H1 (cell line): Measurements from ENCODE around the gene SLCO4A1. TPM values are rescaled to one million over a fixed set of nuclear protein-coding genes. Genes with fewer than 3 reads are reported as not detected.

ENCODE experiments used
- CTCF ChIA-PET: fragments of 300-600 bp; sonication (Branson Sonifier 250); formaldehyde crosslinking; loops from one replicate; lab custom pipeline; 2021; ENCODE audit not compliant: partially characterized antibody; lab: Charles Lee
- POLR2A ChIA-PET: fragments of 300-600 bp; sonication (Branson Sonifier 250); formaldehyde crosslinking; loops from one replicate; lab custom pipeline; 2021; ENCODE audit warnings: inconsistent platforms; ENCODE audit not compliant: partially characterized antibody; lab: Charles Lee
- DNase-seq, 2 experiments: peaks; one replicate each; pipeline versions ENCODE4 v3.0.0 to v3.0.0-alpha.2; 2010 to 2022; ENCODE audit warnings: low spot score in 2 of 2, low read depth in 1 of 2, mixed read lengths in 1 of 2
- FAIRE-seq: peaks from 2 replicates; lab custom pipeline; 2011; peaks lifted over from hg19 to GRCh38; lab: Jason Lieb, UNC
- H2AFZ ChIP-seq: 2 replicates; pipeline ENCODE4 v1.8.1; 2012; ENCODE audit warnings: low read length, inconsistent platforms
- H2AK5ac ChIP-seq: 2 replicates; pipeline ENCODE4 v1.6.1; 2013; ENCODE audit warnings: low read depth, low read length
- H2BK120ac ChIP-seq: replicated peaks from 2 replicates; pipeline ENCODE3; 2013; ENCODE audit warnings: low read depth, low read length, inconsistent platforms
- H2BK12ac ChIP-seq: 2 replicates; pipeline ENCODE4 v1.6.1; 2013; ENCODE audit warnings: low read depth, low read length
- H2BK15ac ChIP-seq: 2 replicates; pipeline ENCODE4 v1.6.1; 2013; ENCODE audit warnings: low read length
- H2BK20ac ChIP-seq: 2 replicates; pipeline ENCODE4 v1.6.1; 2013; ENCODE audit warnings: low read length
- H2BK5ac ChIP-seq: 2 replicates; pipeline ENCODE4 v1.6.1; 2013; ENCODE audit warnings: low read depth, low read length
- H3K14ac ChIP-seq: 2 replicates; pipeline ENCODE4 v1.6.1; 2013; ENCODE audit warnings: inconsistent platforms; ENCODE audit not compliant: insufficient read length
- H3K18ac ChIP-seq: 2 replicates; pipeline ENCODE4 v1.6.1; 2013; ENCODE audit warnings: low read length; ENCODE audit errors: extremely low read depth
- H3K23ac ChIP-seq: 2 replicates; pipeline ENCODE4 v1.6.1; 2013; ENCODE audit warnings: inconsistent platforms; ENCODE audit not compliant: insufficient read length
- H3K23me2 ChIP-seq: 2 replicates; pipeline ENCODE4 v1.6.1; 2013; ENCODE audit warnings: low read depth, low read length
- H3K27ac ChIP-seq: 2 replicates; pipeline ENCODE4 v1.6.1; 2011; ENCODE audit warnings: low read depth, low read length, inconsistent platforms
- H3K27me3 ChIP-seq, 4 experiments: replicated peaks in 1 of 4; 1 replicate in 1 of 4; 2 replicates in 3 of 4; pipeline versions ENCODE4 v1.6.1 to v1.8.1; 2011 to 2013; ENCODE audit warnings: low read length in 3 of 4, mild to moderate bottlenecking in 3 of 4, inconsistent platforms in 2 of 4, mixed read lengths in 2 of 4, moderate library complexity in 1 of 4; ENCODE audit not compliant: control insufficient read depth in 3 of 4, insufficient read depth in 3 of 4; ENCODE audit errors: extremely low read depth in 1 of 4
- H3K36me3 ChIP-seq, 4 experiments: 2 replicates each; pipeline versions ENCODE4 v1.6.1 to v1.8.1; 2011 to 2013; ENCODE audit warnings: mild to moderate bottlenecking in 4 of 4, low read length in 3 of 4, moderate library complexity in 2 of 4, control low read depth in 1 of 4, inconsistent platforms in 1 of 4; ENCODE audit not compliant: insufficient read depth in 4 of 4, control insufficient read depth in 2 of 4
- H3K4ac ChIP-seq: replicated peaks from 2 replicates; pipeline ENCODE3; 2013; ENCODE audit warnings: low read length, low read depth, mixed read lengths, inconsistent platforms; ENCODE audit not compliant: insufficient read length
- H3K4me1 ChIP-seq, 4 experiments: replicated peaks in 1 of 4; 1 replicate in 1 of 4; 2 replicates in 3 of 4; pipeline versions ENCODE4 v1.6.1 to v1.8.1; 2011 to 2013; ENCODE audit warnings: low read length in 3 of 4, inconsistent platforms in 2 of 4, mixed read lengths in 1 of 4; ENCODE audit not compliant: insufficient read depth in 4 of 4, control insufficient read depth in 3 of 4
- H3K4me2 ChIP-seq, 2 experiments: 2 replicates each; pipeline versions ENCODE4 v1.6.1 to v1.8.1; 2011 to 2013; ENCODE audit warnings: low read depth in 2 of 2, low read length in 2 of 2, control low read depth in 1 of 2, inconsistent platforms in 1 of 2, mild to moderate bottlenecking in 1 of 2; ENCODE audit not compliant: insufficient read depth in 1 of 2
- H3K4me3 ChIP-seq, 4 experiments: fragments of 200-600, 300-600 bp in 1 of 4; sonication (generic), shearing (Covaris generic), sonication (Bioruptor Twin) in 1 of 4; 2 replicates each; pipeline versions ENCODE4 v1.5.1 to v1.8.1; 2011 to 2016; ENCODE audit warnings: low read length in 4 of 4, low read depth in 3 of 4, control low read depth in 2 of 4, inconsistent platforms in 2 of 4, mild to moderate bottlenecking in 2 of 4, mixed read lengths in 1 of 4, moderate library complexity in 1 of 4; ENCODE audit not compliant: insufficient read depth in 2 of 4; ENCODE audit errors: extremely low read depth in 1 of 4
- H3K56ac ChIP-seq: replicated peaks from 2 replicates; pipeline ENCODE3; 2013; ENCODE audit warnings: low read depth, mild to moderate bottlenecking, mixed read lengths, low read length, inconsistent platforms; ENCODE audit not compliant: insufficient read length
- H3K79me1 ChIP-seq: 2 replicates; pipeline ENCODE4 v1.6.1; 2013; ENCODE audit warnings: low read depth, low read length, control low read depth
- H3K79me2 ChIP-seq, 2 experiments: 2 replicates each; pipeline versions ENCODE4 v1.6.1 to v1.8.1; 2012 to 2013; ENCODE audit warnings: low read length in 2 of 2, mild to moderate bottlenecking in 2 of 2, inconsistent platforms in 1 of 2; ENCODE audit not compliant: insufficient read depth in 2 of 2, control insufficient read depth in 1 of 2
- H3K9ac ChIP-seq, 4 experiments: replicated peaks in 1 of 4; 1 replicate in 1 of 4; 2 replicates in 3 of 4; pipeline versions ENCODE4 v1.6.1 to v1.8.1; 2011 to 2013; ENCODE audit warnings: low read depth in 3 of 4, low read length in 3 of 4, control low read depth in 2 of 4, mild to moderate bottlenecking in 2 of 4, moderate library complexity in 2 of 4, inconsistent platforms in 1 of 4; ENCODE audit errors: extremely low read depth in 1 of 4
- H3K9me3 ChIP-seq, 2 experiments: 2 replicates each; pipeline versions ENCODE4 v1.6.1 to v1.8.1; 2012 to 2013; ENCODE audit warnings: mild to moderate bottlenecking in 2 of 2, moderate library complexity in 2 of 2, control low read depth in 1 of 2, inconsistent platforms in 1 of 2, low read depth in 1 of 2, low read length in 1 of 2, mixed read lengths in 1 of 2; ENCODE audit not compliant: insufficient read depth in 2 of 2
- H4K20me1 ChIP-seq, 2 experiments: replicated peaks in 1 of 2; 2 replicates each; pipeline versions ENCODE3 to v1.8.1; 2011 to 2013; ENCODE audit warnings: inconsistent platforms in 2 of 2, low read length in 2 of 2, mild to moderate bottlenecking in 1 of 2; ENCODE audit not compliant: insufficient read depth in 2 of 2, control insufficient read depth in 1 of 2
- H4K5ac ChIP-seq: 2 replicates; pipeline ENCODE4 v1.6.1; 2013; ENCODE audit warnings: low read length, low read depth, mixed read lengths, inconsistent platforms; ENCODE audit not compliant: insufficient read length
- H4K8ac ChIP-seq: 2 replicates; pipeline ENCODE4 v1.8.0; 2013; ENCODE audit warnings: mild to moderate bottlenecking, moderate library complexity, low read length, inconsistent platforms; ENCODE audit not compliant: insufficient read depth; ENCODE audit errors: extremely low read depth
- H4K91ac ChIP-seq: replicated peaks from 2 replicates; pipeline ENCODE3; 2013; ENCODE audit warnings: low read length, mixed read lengths, inconsistent platforms; ENCODE audit not compliant: insufficient read length
- CBX5 ChIP-seq: fragments of 300-800, 300-1000 bp; sonication (generic); IDR thresholded peaks from 2 replicates; pipeline ENCODE4 v1.7.1; 2016; ENCODE audit warnings: antibody characterized with exemption, low read length, low read depth
- CTBP2 ChIP-seq: IDR thresholded peaks from 2 replicates; pipeline ENCODE4 v1.7.0; 2011; ENCODE audit warnings: borderline replicate concordance, mild to moderate bottlenecking, moderate library complexity, mixed read lengths, low read length; ENCODE audit not compliant: insufficient read depth, insufficient read length
- CTCF ChIP-seq, 3 experiments: IDR thresholded peaks; 1 replicate in 2 of 3; 2 replicates in 1 of 3; pipeline versions ENCODE4 v1.5.1 to v1.6.1; 2011; ENCODE audit warnings: low read length in 3 of 3, mild to moderate bottlenecking in 3 of 3, inconsistent platforms in 2 of 3, low read depth in 1 of 3, moderate library complexity in 1 of 3; ENCODE audit not compliant: insufficient read depth in 1 of 3; ENCODE audit errors: control extremely low read depth in 1 of 3
- EGR1 ChIP-seq: IDR thresholded peaks from 2 replicates; pipeline ENCODE4 v1.6.1; 2011; ENCODE audit warnings: low read depth, low read length, borderline replicate concordance
- SIN3A ChIP-seq, 2 experiments: IDR thresholded peaks in 1 of 2; conservative IDR thresholded peaks in 1 of 2; 2 replicates each; pipeline ENCODE4 v1.6.1; 2011 to 2012; ENCODE audit warnings: low read length in 2 of 2, improper control_type of control experiment in 1 of 2, low read depth in 1 of 2, mild to moderate bottlenecking in 1 of 2
- SUZ12 ChIP-seq: fragments of 200-600 bp; sonication (generic); IDR thresholded peaks from 2 replicates; pipeline ENCODE4 v1.6.1; 2012; ENCODE audit warnings: mild to moderate bottlenecking, inconsistent platforms, low read length, moderate library complexity, mixed read lengths
- WGBS, 2 experiments: shearing (Covaris generic) in 1 of 2; methylation state at CpG; one replicate each; pipeline versions ENCODE4 v1.1.6 to v1.1.7; 2013 to 2015; ENCODE audit warnings: low lambda C conversion rate in 2 of 2, mixed read lengths in 2 of 2, inconsistent platforms in 1 of 2, low coverage in 1 of 2, missing lambda C conversion rate in 1 of 2; ENCODE audit not compliant: insufficient replicate concordance in 2 of 2, insufficient coverage in 1 of 2, insufficient read length in 1 of 2; ENCODE audit errors: extremely low coverage in 1 of 2, missing lambda C conversion rate in 1 of 2; 5-methylcytosine and 5-hydroxymethylcytosine counted together
- polyA plus RNA-seq, 7 experiments: library from polyadenylated mRNA; depleted of rRNA in 3 of 7; stranded (reverse) in 5 of 7; unstranded in 2 of 7; fragments of >200 nt in 5 of 7; fragments of 200-250 nt in 2 of 7; gene quantifications; 1 replicate in 5 of 7; 2 replicates in 1 of 7; 4 replicates in 1 of 7; pipeline versions ENCODE4 v1.2.1 to v1.2.3, GENCODE V29; 2011 to 2013; ENCODE audit warnings: missing spikeins in 2 of 7, mixed read lengths in 2 of 7
- total RNA-seq: library from RNA; stranded (reverse); fragmentation: NEBNext Ultra II Directional; extraction: Animal tissue kit (Norgen Biotek cat#: 25700); gene quantifications from 2 replicates; pipeline ENCODE4 v1.2.1, GENCODE V29; 2021
- TF ChIP-seq, protein P1 (sequence below): IDR thresholded peaks from 2 replicates; pipeline ENCODE4 v1.6.1; 2011; ENCODE audit warnings: low read length, improper control_type of control experiment

Gene SLCO4A1
- total and polyA plus RNA-seq, 2 of the 8 experiments (the other 6 are each of a cell fraction or from before 2014, with no cell fraction given), result 10.5 to 18.5 TPM

DNA sequence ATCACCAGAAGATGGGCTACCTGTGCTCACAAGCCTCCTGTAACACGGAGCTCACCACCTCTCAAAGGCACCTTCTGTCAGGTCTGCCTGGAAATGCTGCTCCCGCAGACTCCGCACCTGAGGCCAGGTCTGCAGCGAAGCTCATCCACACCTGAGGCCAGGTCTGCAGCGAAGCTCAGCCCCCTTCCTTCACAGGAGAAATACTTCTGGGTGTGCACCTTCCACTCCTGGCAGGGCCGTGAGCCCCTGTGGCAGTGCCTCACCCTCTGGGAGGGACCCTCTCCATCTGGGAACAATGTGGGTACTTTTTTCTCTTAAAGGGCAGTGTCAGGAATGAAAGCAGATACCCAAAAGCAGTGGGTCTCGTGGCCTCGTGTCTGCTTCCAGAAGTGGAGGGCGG is 1.4 kb upstream of the SLCO4A1 start:
- no peak overlapping the region for H4K91ac ChIP-seq
- 0 out of 2 replicates have a peak overlapping the region, but pooled peaks have one; percentile 61 for H2BK20ac ChIP-seq
- peak overlapping the region; percentile 75; the same call in 1 of the 2 replicates for H2AK5ac ChIP-seq
- no peak overlapping the region; a peak in 1 of 4 replicates for H3K4me2 ChIP-seq
- ChIA-PET CTCF (interaction anchor here (1.6 to 1.9 kb wide), 2 partner anchors 149 to 151 kb away, joined by 6 to 7 read pairs; no protein-coding TSS in a partner anchor), POLR2A (no interaction called here)
- H3K23ac ChIP-seq, result no peak overlapping the region
- no peak overlapping the region for H4K8ac ChIP-seq
- no peak overlapping the region for H3K18ac ChIP-seq
- no peak overlapping the region for H3K14ac ChIP-seq
- peaks cover 0 to 12% (median 2%) of the 10 kb centered on the region in 4 experiments; a peak in 4 of 7 replicates for H3K4me1 ChIP-seq
- H3K79me2 ChIP-seq, result peaks cover 5 to 21% of the 10 kb centered on the region in 2 experiments; a peak in 2 of 4 replicates
- H3K4ac ChIP-seq, result no peak overlapping the region
- 93% methylated on average over 9 of the region's 9 CpGs; no CpG with 5 or more reads in 1 of the 2 experiments for WGBS, 2 experiments
- H3K27ac ChIP-seq, result no peak overlapping the region
- FAIRE-seq (no peak), DNase-seq (no peak)
- H3K56ac ChIP-seq, result no peak overlapping the region
- no peak overlapping the region for H3K9ac ChIP-seq
- peaks cover 15% of the 10 kb centered on the region; the same call in 1 of the 2 replicates for H3K23me2 ChIP-seq
- no peak overlapping the region for H2BK5ac ChIP-seq
- 0 out of 2 replicates have a peak overlapping the region, but pooled peaks have one; percentile 46 for H2BK15ac ChIP-seq
- peaks cover 10% of the 10 kb centered on the region for H3K79me1 ChIP-seq
- no peak overlapping the region for H3K4me3 ChIP-seq
- H4K5ac ChIP-seq, result no peak overlapping the region
- peak overlapping the region; percentile 60; the same call in 1 of the 2 replicates for H2BK12ac ChIP-seq
- H3K36me3 ChIP-seq, result no peaks in the 10 kb centered on the region
- H2BK120ac ChIP-seq, result no peak overlapping the region
- H4K20me1 ChIP-seq, result peaks cover 12 to 23% of the 10 kb centered on the region in 2 experiments
- H3K9me3 ChIP-seq, result no peaks in the 10 kb centered on the region
- H3K27me3 ChIP-seq, result peaks cover 3 to 43% (median 33%) of the 10 kb centered on the region in 4 experiments; a peak in 6 of 7 replicates
- no peak overlapping the region for H2AFZ ChIP-seq
- TF ChIP-seq, protein P1, sequence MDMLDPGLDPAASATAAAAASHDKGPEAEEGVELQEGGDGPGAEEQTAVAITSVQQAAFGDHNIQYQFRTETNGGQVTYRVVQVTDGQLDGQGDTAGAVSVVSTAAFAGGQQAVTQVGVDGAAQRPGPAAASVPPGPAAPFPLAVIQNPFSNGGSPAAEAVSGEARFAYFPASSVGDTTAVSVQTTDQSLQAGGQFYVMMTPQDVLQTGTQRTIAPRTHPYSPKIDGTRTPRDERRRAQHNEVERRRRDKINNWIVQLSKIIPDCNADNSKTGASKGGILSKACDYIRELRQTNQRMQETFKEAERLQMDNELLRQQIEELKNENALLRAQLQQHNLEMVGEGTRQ, result no peak
- no peak for TF ChIP-seq SUZ12
- TF ChIP-seq CTCF (IDR thresholded peaks at IDR 0.05; ENCODE audit: control extremely low read depth in 1 of 3, insufficient read depth in 1 of 3, low read depth in 1 of 3, low read length in 3 of 3), result no peak
- TF ChIP-seq CBX5, result no peak
- no peak for TF ChIP-seq EGR1
- TF ChIP-seq CTBP2, result no peak
- no peak for TF ChIP-seq SIN3A (conservative IDR thresholded peaks at IDR 0.05 in 1 of 2, IDR thresholded peaks at IDR 0.05 in 1 of 2; ENCODE audit: low read depth in 1 of 2, low read length in 2 of 2)
